Vagina (tissue), 2 donors: ENCODE results near the gene PCDHGA4. TPM values are rescaled to one million over a fixed set of nuclear protein-coding genes. Genes with fewer than 3 reads are reported as not detected.

Source experiments
- DNase-seq, 2 donors: peaks; one replicate each; pipeline ENCODE4 v3.0.0-alpha.2; 2017; ENCODE audit errors: extremely low spot score in 2 of 2
- H3K27ac ChIP-seq: fragments of 200-600 bp; sonication (generic); one replicate; pipeline ENCODE4 v1.5.1; 2019
- H3K27me3 ChIP-seq: fragments of 200-600 bp; sonication (generic); one replicate; pipeline ENCODE4 v1.5.1; 2019
- H3K36me3 ChIP-seq, 2 donors: fragments of 200-600 bp; sonication (generic); one replicate each; pipeline ENCODE4 v1.5.1; 2017 to 2019
- H3K4me1 ChIP-seq: fragments of 200-600 bp; sonication (generic); one replicate; pipeline ENCODE4 v1.5.1; 2019
- H3K4me3 ChIP-seq, 2 donors: fragments of 200-600 bp; sonication (generic); 1 replicate in 1 of 2; 2 replicates in 1 of 2; pipeline ENCODE4 v1.5.1; 2016 to 2019
- H3K9me3 ChIP-seq: fragments of 200-600 bp; sonication (generic); one replicate; pipeline ENCODE4 v1.5.1; 2019
- POLR2A ChIP-seq, 2 donors: fragments of 450-650 bp; IDR thresholded peaks; one replicate each; pipeline ENCODE4 v1.6.1; 2017; ENCODE audit warnings: antibody characterized with exemption in 2 of 2, mild to moderate bottlenecking in 2 of 2, moderate library complexity in 2 of 2
- POLR2AphosphoS5 ChIP-seq, 2 donors: sonication (generic); formaldehyde crosslinking; IDR thresholded peaks; one replicate each; pipeline ENCODE4 v1.9.0; 2017; ENCODE audit warnings: antibody characterized with exemption in 2 of 2, mild to moderate bottlenecking in 2 of 2, low read depth in 1 of 2; ENCODE audit not compliant: insufficient read depth in 1 of 2
- intact Hi-C: fragments of 100-400 bp; cut with DNase I; formaldehyde crosslinking; loops from one replicate; pipeline ENCODE4 v1.15.1; 2023
- total RNA-seq: library from RNA; depleted of rRNA; stranded (reverse); fragments of >200 nt; gene quantifications from one replicate; pipeline ENCODE4 v1.2.3, GENCODE V29; 2016
- TF ChIP-seq, protein P1 (sequence below), 3 experiments: fragments of 450-650 bp in 2 of 3; fragments of 200-600 bp in 1 of 3; sonication (generic) in 1 of 3; IDR thresholded peaks; one replicate each; pipeline ENCODE4 v1.5.1; 2017 to 2019; ENCODE audit warnings: antibody characterized with exemption in 3 of 3, mild to moderate bottlenecking in 2 of 3, moderate library complexity in 2 of 3

Gene PCDHGA4
- total RNA-seq, 1 donor from 2014 or later = 3.9 TPM

DNA sequence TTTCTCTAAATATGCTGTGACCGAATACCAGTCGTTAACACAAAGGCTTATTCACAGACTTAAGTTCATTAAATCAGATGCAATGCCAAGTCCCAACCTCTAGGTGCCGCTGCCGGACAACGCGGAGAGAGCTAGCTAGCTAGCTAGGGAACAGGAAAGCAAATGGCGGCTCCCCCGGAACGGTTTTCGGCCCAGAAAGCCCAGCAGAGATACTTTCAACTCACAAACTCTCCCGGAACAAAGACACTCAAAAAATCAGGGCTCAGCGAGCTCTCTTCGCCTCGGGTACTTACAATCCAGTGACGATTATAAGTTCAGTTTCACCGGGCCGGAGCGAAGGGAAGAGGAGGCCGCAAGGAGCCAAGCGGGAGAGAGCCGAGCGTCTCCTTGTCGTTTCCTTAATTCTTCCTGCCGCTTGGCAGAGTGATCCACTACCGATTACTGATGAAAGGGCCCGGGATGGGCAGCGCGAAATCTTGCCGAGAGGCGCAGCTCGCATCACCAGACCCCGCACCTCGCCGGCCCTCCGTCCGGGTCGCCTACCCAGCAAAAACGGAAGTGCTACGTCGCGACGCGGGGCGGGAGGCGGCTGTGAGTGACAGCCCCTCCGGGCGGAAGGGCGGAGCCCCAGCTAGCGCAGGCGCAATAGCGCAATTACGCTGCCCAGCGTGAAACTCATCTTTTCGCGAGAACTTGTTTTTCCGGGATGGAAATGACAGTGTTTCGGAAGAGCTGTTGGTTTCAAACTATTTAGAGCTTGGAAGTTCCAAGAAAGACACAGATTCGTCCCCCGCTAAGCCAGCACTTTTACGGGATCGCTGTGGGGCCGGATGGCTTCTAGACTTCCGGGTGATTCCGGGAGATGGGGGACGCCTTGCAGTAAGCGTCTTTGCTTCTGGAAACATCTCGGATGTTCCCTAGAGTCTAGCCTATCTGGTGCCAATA, 34.3 kb upstream of the PCDHGA4 start, which contains the start of gene TAF7:
TSS of gene TAF7 (minus strand) at position 560 of the 945 bp plus-strand sequence. CDS start 740 bp downstream, outside the sequence.
- H3K4me1 ChIP-seq = peaks cover 6% of the 10 kb centered on the region
- peak within 1 kb of the TSS; percentile 93 for H3K27ac ChIP-seq
- H3K9me3 ChIP-seq = peaks cover 46% of the 10 kb centered on the region
- peaks cover 0 to 40% of the 10 kb centered on the region in 2 donors for H3K36me3 ChIP-seq
- TF ChIP-seq, protein P1, sequence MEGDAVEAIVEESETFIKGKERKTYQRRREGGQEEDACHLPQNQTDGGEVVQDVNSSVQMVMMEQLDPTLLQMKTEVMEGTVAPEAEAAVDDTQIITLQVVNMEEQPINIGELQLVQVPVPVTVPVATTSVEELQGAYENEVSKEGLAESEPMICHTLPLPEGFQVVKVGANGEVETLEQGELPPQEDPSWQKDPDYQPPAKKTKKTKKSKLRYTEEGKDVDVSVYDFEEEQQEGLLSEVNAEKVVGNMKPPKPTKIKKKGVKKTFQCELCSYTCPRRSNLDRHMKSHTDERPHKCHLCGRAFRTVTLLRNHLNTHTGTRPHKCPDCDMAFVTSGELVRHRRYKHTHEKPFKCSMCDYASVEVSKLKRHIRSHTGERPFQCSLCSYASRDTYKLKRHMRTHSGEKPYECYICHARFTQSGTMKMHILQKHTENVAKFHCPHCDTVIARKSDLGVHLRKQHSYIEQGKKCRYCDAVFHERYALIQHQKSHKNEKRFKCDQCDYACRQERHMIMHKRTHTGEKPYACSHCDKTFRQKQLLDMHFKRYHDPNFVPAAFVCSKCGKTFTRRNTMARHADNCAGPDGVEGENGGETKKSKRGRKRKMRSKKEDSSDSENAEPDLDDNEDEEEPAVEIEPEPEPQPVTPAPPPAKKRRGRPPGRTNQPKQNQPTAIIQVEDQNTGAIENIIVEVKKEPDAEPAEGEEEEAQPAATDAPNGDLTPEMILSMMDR (IDR thresholded peaks at IDR 0.05) = peak; percentile 28 to 61 (median 35)
- peak; percentile 91 to 99 for TF ChIP-seq POLR2AphosphoS5 (IDR thresholded peaks at IDR 0.05; ENCODE audit: insufficient read depth in 1 of 2, low read depth in 1 of 2)
- peak in 1 of 2 donors; percentile 91 for TF ChIP-seq POLR2A (IDR thresholded peaks at IDR 0.05)
- H3K4me3 ChIP-seq = peak within 1 kb of the TSS; percentile 74 to 95
- no peak for DNase-seq
- H3K27me3 ChIP-seq = no peaks in the 10 kb centered on the region
- intact Hi-C loops = loop anchor here (5.0 kb wide), 1 partner anchor 242 kb away; no protein-coding TSS in a partner anchor

- H3K27ac ChIP-seq = no peak overlapping the region
- H3K36me3 ChIP-seq = peaks cover 0 to 26% of the 10 kb centered on the region in 2 donors
- peaks cover 32% of the 10 kb centered on the region for H3K9me3 ChIP-seq
- no peaks in the 10 kb centered on the region for H3K27me3 ChIP-seq
- intact Hi-C loops = loop anchor here (5.0 kb wide), 1 partner anchor 240 kb away; no protein-coding TSS in a partner anchor
- no peak overlapping the region for H3K4me3 ChIP-seq
- peaks cover 6% of the 10 kb centered on the region for H3K4me1 ChIP-seq
- TF ChIP-seq POLR2A (IDR thresholded peaks at IDR 0.05) (no peak), POLR2AphosphoS5 (IDR thresholded peaks at IDR 0.05; ENCODE audit: insufficient read depth in 1 of 2, low read depth in 1 of 2) (no peak)
- TF ChIP-seq, protein P1 (IDR thresholded peaks at IDR 0.05) = no peak
- no peak for DNase-seq
These were observed 32.6 kb upstream of the PCDHGA4 start for GRCh38 chr5:141322261-141322660.

- H3K27me3 ChIP-seq = no peaks in the 10 kb centered on the region
- peak overlapping the region; percentile 21 to 29 for H3K4me3 ChIP-seq
- peaks cover 15% of the 10 kb centered on the region for H3K9me3 ChIP-seq
- H3K27ac ChIP-seq = no peak overlapping the region
- intact Hi-C loops = no loop called here
- H3K36me3 ChIP-seq = no peaks in the 10 kb centered on the region
- DNase-seq = no peak
- TF ChIP-seq POLR2A (IDR thresholded peaks at IDR 0.05) (no peak), POLR2AphosphoS5 (IDR thresholded peaks at IDR 0.05; ENCODE audit: insufficient read depth in 1 of 2, low read depth in 1 of 2) (no peak)
- TF ChIP-seq, protein P1 (IDR thresholded peaks at IDR 0.05) = peak in 1 of 3 experiments; percentile 17
- no peaks in the 10 kb centered on the region for H3K4me1 ChIP-seq
These were observed 28.6 kb upstream of the PCDHGA4 start for GRCh38 chr5:141326088-141326854.

- Histone ChIP-seq H3K27ac (no peak overlapping the region), H3K36me3 (no peaks in the 10 kb centered on the region), H3K9me3 (peaks cover 27% of the 10 kb centered on the region), H3K27me3 (no peaks in the 10 kb centered on the region), H3K4me3 (no peak overlapping the region), H3K4me1 (no peaks in the 10 kb centered on the region)
- intact Hi-C loops = no loop called here
- no peak for DNase-seq
- TF ChIP-seq POLR2A (IDR thresholded peaks at IDR 0.05) = no peak
- TF ChIP-seq POLR2AphosphoS5 (IDR thresholded peaks at IDR 0.05; ENCODE audit: insufficient read depth in 1 of 2, low read depth in 1 of 2) = no peak
- TF ChIP-seq, protein P1 (IDR thresholded peaks at IDR 0.05) = no peak
These were observed 26.6 kb upstream of the PCDHGA4 start for GRCh38 chr5:141328231-141328630.
